Prostate gland (tissue), 2 donors: ENCODE measurements around the gene ANXA8L1. TPM values are rescaled to one million over a fixed set of nuclear protein-coding genes. Genes with fewer than 3 reads are reported as not detected.
"Not testable (repeated sequence)": the region's sequence is repeated elsewhere in the genome, so short reads cannot be mapped to it uniquely, and the experiment has no call there.

Experiments used
- DNase-seq: peaks from one replicate; pipeline ENCODE4 v3.0.0-alpha.2; 2019; ENCODE audit warnings: low spot score
- H3K27ac ChIP-seq, 2 donors: fragments of 200-600 bp; sonication (generic); 2 replicates each; pipeline ENCODE4 v1.5.1; 2017 to 2019
- H3K27me3 ChIP-seq: fragments of 200-600 bp; sonication (generic); replicated peaks from 2 replicates; pipeline ENCODE4 v1.5.1; 2019; ENCODE audit not compliant: insufficient read depth
- H3K36me3 ChIP-seq, 2 donors: fragments of 200-600 bp; sonication (generic); 1 replicate in 1 of 2; 2 replicates in 1 of 2; pipeline versions ENCODE4 v1.5.1 to v1.8.1; 2017 to 2019
- H3K4me1 ChIP-seq: fragments of 200-600 bp; sonication (generic); replicated peaks from 2 replicates; pipeline ENCODE4 v1.5.1; 2019
- H3K4me3 ChIP-seq, 2 donors: fragments of 200-600 bp; sonication (generic); 2 replicates each; pipeline ENCODE4 v1.5.1; 2017 to 2019
- H3K9me3 ChIP-seq: fragments of 200-600 bp; sonication (generic); 2 replicates; pipeline ENCODE4 v1.5.1; 2017
- CTCF ChIP-seq, 4 experiments: fragments of 200-600 bp in 2 of 4; fragments of 450-650 bp in 2 of 4; sonication (generic) in 2 of 4; IDR thresholded peaks; 1 replicate in 3 of 4; 2 replicates in 1 of 4; pipeline ENCODE4 v1.5.1; 2016 to 2019; ENCODE audit warnings: antibody characterized with exemption in 4 of 4, mild to moderate bottlenecking in 2 of 4, moderate library complexity in 2 of 4
- POLR2A ChIP-seq: fragments of 450-650 bp; IDR thresholded peaks from one replicate; pipeline ENCODE4 v1.6.1; 2016; ENCODE audit warnings: antibody characterized with exemption, mild to moderate bottlenecking
- POLR2AphosphoS5 ChIP-seq: sonication (generic); formaldehyde crosslinking; IDR thresholded peaks from one replicate; pipeline ENCODE4 v1.6.1; 2017; ENCODE audit warnings: antibody characterized with exemption
- WGBS: methylation state at CpG from one replicate; pipeline ENCODE4 v1.1.5; 2018; 5-methylcytosine and 5-hydroxymethylcytosine counted together
- intact Hi-C: fragments of 100-400 bp; cut with DNase I; formaldehyde crosslinking; loops from one replicate; pipeline ENCODE4 v1.14.2; 2022
- total RNA-seq, 2 donors: library from RNA; depleted of rRNA; stranded (reverse); fragments of >200 nt; gene quantifications; one replicate each; pipeline ENCODE4 v1.1.0, GENCODE V29; 2016

Gene ANXA8L1
- total RNA-seq, 2 donors from 2014 or later = 12.3 to 15.0 TPM

GRCh38 chr10:46329690-46330016, 45.9 kb upstream of the ANXA8L1 start:
- no peak for TF ChIP-seq CTCF (IDR thresholded peaks at IDR 0.05)
- no peak for TF ChIP-seq POLR2A
- no peak for TF ChIP-seq POLR2AphosphoS5
- intact Hi-C loops = no loop called here
- no peak overlapping the region for H3K4me3 ChIP-seq
- H3K9me3 ChIP-seq = no peaks in the 10 kb centered on the region
- H3K27ac ChIP-seq = no peak overlapping the region
- 62% methylated on average over 8 of the region's 8 CpGs for WGBS
- no peaks in the 10 kb centered on the region for H3K27me3 ChIP-seq
- H3K4me1 ChIP-seq = no peaks in the 10 kb centered on the region
- DNase-seq = no peak
- H3K36me3 ChIP-seq = no peaks in the 10 kb centered on the region

- TF ChIP-seq POLR2A = no peak
- TF ChIP-seq POLR2AphosphoS5 = no peak
- no peak for TF ChIP-seq CTCF (IDR thresholded peaks at IDR 0.05)
These were observed 44.7 kb upstream of the ANXA8L1 start for GRCh38 chr10:46330894-46331293.

DNA sequence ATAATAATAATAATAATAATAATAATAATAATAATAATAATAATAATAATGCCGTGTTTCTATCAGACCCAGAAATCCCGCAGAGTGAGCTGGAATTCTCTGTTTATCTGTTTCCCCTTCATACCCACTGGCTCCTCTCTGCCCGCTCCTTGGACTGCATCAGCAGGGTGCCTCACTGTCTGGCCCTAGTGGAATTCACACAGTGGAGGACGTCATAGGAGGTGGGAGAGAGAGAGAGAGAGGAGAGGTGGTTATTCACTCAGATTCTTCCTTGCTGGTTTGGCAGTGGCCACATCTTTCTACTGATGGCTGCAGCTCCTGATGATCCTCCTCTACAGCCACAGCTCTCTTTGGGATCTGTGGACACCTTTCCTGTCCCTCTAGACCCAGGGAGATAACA, 10.1 kb upstream of the ANXA8L1 start:
- DNase-seq, H3K36me3 ChIP-seq, intact Hi-C loops: not testable (repeated sequence)

More at GRCh38 chr10:46330894-46331293, 44.7 kb upstream of the ANXA8L1 start:
- intact Hi-C loops = no loop called here
- H3K27me3 ChIP-seq = no peaks in the 10 kb centered on the region
- no peak for DNase-seq
- 80% methylated on average over 3 of the region's 3 CpGs for WGBS
- H3K27ac ChIP-seq = no peak overlapping the region
- no peaks in the 10 kb centered on the region for H3K36me3 ChIP-seq
- H3K9me3 ChIP-seq = no peaks in the 10 kb centered on the region
- H3K4me3 ChIP-seq = no peak overlapping the region
- no peaks in the 10 kb centered on the region for H3K4me1 ChIP-seq

DNA sequence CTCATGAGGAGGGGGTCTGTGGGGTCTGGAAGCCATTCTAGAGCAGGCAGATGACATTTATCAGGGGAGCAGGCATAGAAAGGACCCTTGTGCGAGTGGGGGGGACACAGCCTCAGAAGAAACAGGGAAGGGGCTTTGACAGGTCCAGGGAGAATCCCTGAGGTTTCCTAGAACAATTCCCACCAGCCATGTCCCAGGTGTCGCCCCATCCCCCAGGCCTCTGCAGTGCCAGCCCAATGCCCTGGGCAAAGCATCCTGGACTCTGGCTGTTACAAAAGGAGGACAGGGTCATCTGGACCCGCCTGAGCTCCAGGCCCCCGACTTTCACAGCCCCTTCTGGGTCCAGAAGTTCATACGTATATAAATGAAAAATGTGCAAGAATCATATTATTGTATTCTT, 8.4 kb upstream of the ANXA8L1 start:
- H3K27me3 ChIP-seq, DNase-seq, H3K27ac ChIP-seq, H3K36me3 ChIP-seq, H3K4me1 ChIP-seq, intact Hi-C loops, H3K9me3 ChIP-seq, H3K4me3 ChIP-seq: not testable (repeated sequence)
- 70% methylated on average over 2 of the region's 5 CpGs for WGBS

More for the DNA sequence above, 10.1 kb upstream of the ANXA8L1 start:
- H3K27me3 ChIP-seq, H3K9me3 ChIP-seq, H3K27ac ChIP-seq, H3K4me3 ChIP-seq, H3K4me1 ChIP-seq: not testable (repeated sequence)
- WGBS = 33% methylated on average over 1 of the region's 4 CpGs

DNA sequence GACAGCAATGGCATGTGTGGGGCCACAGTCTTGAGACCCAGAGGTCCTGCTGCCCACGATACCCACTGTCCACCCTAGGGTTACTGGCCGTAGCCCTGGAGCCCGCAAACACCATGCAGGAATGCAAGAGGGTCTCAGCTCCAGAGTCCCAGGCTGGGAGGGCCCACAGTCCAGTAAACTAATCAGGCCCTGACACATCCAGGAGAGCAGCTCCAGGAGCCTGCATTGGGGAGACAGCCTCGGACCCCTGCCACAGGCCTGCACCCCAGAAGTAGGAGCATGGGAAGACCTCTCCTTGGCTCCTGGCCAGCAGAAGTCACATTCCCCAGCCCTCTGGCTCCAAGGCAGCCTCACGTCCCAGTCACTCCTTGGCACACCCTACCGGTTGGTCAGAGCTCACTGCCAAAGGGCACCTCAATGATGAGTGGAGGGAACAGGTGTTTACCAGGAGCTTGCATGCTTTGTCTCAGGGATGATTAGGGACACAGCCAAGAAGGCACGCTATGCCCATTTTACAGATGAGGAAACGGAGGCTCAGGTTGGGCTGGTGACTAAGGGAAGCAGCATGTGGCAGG, 7.8 kb upstream of the ANXA8L1 start:
- H3K9me3 ChIP-seq, intact Hi-C loops, H3K36me3 ChIP-seq, DNase-seq, H3K27me3 ChIP-seq, H3K4me3 ChIP-seq, H3K4me1 ChIP-seq, H3K27ac ChIP-seq: not testable (repeated sequence)
- WGBS = no CpG with 5 or more reads among the region's 8 CpGs

DNA sequence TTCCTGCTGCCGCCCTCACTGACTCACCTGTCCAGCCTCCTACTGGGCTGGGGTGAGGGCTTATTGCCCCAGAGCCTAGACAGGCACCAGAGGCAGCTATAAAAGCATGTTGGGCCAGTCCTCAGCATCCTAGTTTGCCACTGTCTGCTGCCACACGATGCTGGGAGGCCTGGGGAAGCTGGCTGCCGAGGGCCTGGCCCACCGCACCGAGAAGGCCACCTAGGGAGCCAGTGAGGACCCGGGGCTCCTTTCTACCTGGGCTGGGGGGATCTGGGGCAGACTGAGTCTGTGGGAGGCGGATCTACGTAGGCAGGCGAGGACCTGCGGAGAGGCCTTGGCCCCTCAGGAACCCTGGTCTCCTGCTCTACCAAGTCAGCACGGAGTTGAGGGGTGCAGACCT, 6.6 kb upstream of the ANXA8L1 start:
- DNase-seq, intact Hi-C loops, H3K36me3 ChIP-seq, H3K9me3 ChIP-seq, H3K4me3 ChIP-seq, H3K27me3 ChIP-seq, H3K27ac ChIP-seq, H3K4me1 ChIP-seq: not testable (repeated sequence)
- WGBS = 90% methylated on average over 9 of the region's 11 CpGs

DNA sequence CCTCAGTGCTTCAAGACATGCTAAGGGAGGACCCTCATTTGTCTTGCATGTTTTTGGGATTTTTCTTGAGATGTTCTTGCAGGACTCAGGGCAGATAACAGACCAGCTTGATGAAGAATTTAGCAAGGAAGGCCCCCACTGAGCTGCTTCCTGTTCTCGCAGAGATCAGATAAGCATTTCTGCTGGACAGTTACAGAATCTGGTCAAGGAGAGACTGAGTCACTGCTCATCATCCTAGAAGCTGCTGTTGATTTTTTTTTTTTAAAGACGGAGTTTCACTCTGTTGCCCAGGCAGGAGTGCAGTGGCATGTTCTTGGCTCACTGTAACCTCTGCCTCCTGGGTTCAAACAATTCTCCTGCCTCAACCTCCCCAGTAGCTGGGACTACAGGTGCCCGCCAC, 1.2 kb upstream of the ANXA8L1 start:
- H3K27me3 ChIP-seq, intact Hi-C loops, H3K36me3 ChIP-seq, H3K4me3 ChIP-seq, H3K27ac ChIP-seq, DNase-seq, H3K4me1 ChIP-seq, H3K9me3 ChIP-seq: not testable (repeated sequence)
- 73% methylated on average over 2 of the region's 3 CpGs for WGBS

GRCh38 chr10:46377022-46377421, 1.4 kb downstream of the ANXA8L1 start:
- H3K4me1 ChIP-seq, DNase-seq, intact Hi-C loops, H3K4me3 ChIP-seq, H3K27me3 ChIP-seq, H3K9me3 ChIP-seq, H3K36me3 ChIP-seq, H3K27ac ChIP-seq: not testable (repeated sequence)
- no CpG with 5 or more reads among the region's 1 CpG for WGBS

DNA sequence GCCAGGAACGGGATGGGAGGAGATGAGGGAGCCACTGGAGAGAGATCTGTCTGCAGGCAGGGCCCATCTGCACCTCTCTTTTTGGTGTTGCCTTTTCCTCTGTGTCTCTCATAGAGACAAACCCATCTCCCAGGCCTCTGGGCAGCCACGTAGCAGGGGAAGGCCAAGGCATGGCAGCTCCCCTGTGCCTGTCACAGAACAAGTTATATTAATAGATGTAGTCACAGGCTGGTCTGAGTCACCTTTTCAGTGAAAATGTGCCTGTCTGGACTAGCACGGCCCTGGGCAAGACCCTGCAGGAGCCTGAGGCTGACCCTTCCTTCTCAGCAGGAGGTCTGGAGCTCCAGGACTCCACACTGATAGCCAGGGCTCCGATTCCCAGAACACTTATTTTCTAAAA, 2.1 kb downstream of the ANXA8L1 start:
- H3K4me1 ChIP-seq, intact Hi-C loops, H3K36me3 ChIP-seq, H3K27me3 ChIP-seq, H3K27ac ChIP-seq, H3K9me3 ChIP-seq, H3K4me3 ChIP-seq, DNase-seq: not testable (repeated sequence)
- no CpG with 5 or more reads among the region's 4 CpGs for WGBS

DNA sequence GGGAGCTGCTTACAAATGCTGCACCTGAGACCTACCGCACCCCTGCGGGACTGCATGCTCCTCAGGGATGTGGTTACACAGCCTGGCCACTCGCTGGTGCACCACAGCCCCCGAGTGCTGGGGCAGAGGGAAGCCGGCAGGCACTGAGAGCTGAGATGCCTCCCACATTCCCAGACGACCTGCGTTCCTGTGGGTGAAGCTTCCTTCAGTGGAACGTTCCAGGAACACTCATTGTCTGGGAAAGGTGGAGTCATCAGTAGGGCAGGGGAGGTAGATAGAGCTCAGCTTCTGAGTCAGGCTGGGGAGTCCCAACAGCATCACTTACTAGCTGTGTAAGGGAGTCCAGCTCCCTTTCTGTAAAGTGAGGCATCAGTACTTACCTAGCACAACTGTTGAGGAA, 2.5 kb downstream of the ANXA8L1 start:
- H3K27ac ChIP-seq, H3K9me3 ChIP-seq, intact Hi-C loops, H3K4me3 ChIP-seq, H3K27me3 ChIP-seq, H3K36me3 ChIP-seq, H3K4me1 ChIP-seq, DNase-seq: not testable (repeated sequence)
- no CpG with 5 or more reads among the region's 8 CpGs for WGBS

DNA sequence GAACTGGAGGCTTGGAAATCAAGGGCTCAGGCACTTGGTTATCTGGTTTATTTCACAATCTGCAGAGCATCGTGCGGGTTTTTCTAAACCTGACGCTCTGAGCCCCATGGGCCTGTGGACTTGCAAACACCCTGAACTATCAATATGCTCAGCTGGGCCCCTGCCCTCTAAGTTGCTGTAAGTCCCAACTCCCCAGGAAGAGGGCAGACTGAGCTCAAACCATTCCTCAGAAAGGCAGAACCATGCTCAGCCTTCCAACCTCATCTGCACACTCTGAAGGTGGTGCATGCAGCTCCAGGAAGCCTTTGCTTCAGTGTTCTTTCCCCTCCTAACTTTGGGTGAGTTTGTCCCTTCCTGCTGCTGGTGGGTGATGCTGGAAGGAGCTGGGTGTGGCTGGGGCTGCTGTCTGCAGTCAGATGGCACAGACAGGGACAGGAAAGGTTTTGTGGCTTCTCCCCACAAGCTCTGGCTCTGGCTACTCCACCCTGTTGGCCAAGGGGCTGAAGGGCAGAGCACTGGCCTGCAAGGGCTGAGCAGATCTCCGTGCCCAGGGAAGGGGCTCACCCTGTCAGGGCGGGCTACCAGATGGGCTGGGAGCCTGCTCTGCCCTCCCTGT, 3.8 kb downstream of the ANXA8L1 start:
- DNase-seq, H3K9me3 ChIP-seq, H3K4me3 ChIP-seq, H3K27ac ChIP-seq, H3K27me3 ChIP-seq, H3K36me3 ChIP-seq, H3K4me1 ChIP-seq, intact Hi-C loops: not testable (repeated sequence)
- WGBS = 83% methylated on average over 2 of the region's 5 CpGs
